A549 (cell line): ENCODE measurements around the gene NCOA3. TPM values are rescaled to one million over a fixed set of nuclear protein-coding genes. Genes with fewer than 3 reads are reported as not detected.

Experiments
- ATAC-seq, 2 experiments: fragments of 200-7000 bp in 1 of 2; fragments of >200 bp in 1 of 2; cut with Nextera tagmentation in 1 of 2; cut with Tn5 transposase in 1 of 2; 3 replicates each; pipeline versions ENCODE4 v1.8.0 to v1.9.1; 2018 to 2020; ENCODE audit warnings: mild to moderate bottlenecking in 1 of 2, moderate library complexity in 1 of 2
- CTCF ChIA-PET: fragments of 300-600 bp; sonication (Branson Sonifier 250); formaldehyde crosslinking; extraction: SDS; loops from one replicate; lab custom pipeline; 2021; ENCODE audit warnings: antibody characterized with exemption, inconsistent platforms; lab: Yijun Ruan, JAX
- POLR2A ChIA-PET: fragments of 350-600 bp; formaldehyde crosslinking; extraction: SDS; loops from one replicate; lab custom pipeline; 2021; ENCODE audit warnings: antibody characterized with exemption, inconsistent platforms; lab: Yijun Ruan, JAX
- DNase-seq, 2 experiments: peaks; one replicate each; pipeline versions ENCODE4 v3.0.0 to v3.0.0-alpha.2; 2011 to 2016; ENCODE audit warnings: low read depth in 1 of 2, low spot score in 1 of 2
- FAIRE-seq: peaks from 2 replicates; lab custom pipeline; 2011; peaks lifted over from hg19 to GRCh38; lab: Jason Lieb, UNC
- H3K27ac ChIP-seq, 2 experiments: fragments of >200 bp; sonication (Bioruptor Twin); formaldehyde crosslinking; 3 replicates each; pipeline ENCODE4 v1.5.1; 2016 to 2017
- H3K4me1 ChIP-seq: fragments of >200 bp; sonication (Bioruptor Twin); formaldehyde crosslinking; 3 replicates; pipeline ENCODE4 v1.6.1; 2016
- H3K4me2 ChIP-seq: fragments of >200 bp; sonication (Bioruptor Twin); formaldehyde crosslinking; 3 replicates; pipeline ENCODE4 v1.6.1; 2016
- H3K4me3 ChIP-seq: fragments of >200 bp; sonication (Bioruptor Twin); formaldehyde crosslinking; 3 replicates; pipeline ENCODE4 v1.5.1; 2016
- H3K9me3 ChIP-seq: fragments of >200 bp; sonication (Bioruptor Twin); formaldehyde crosslinking; 3 replicates; pipeline ENCODE4 v1.6.1; 2016
- BHLHE40 ChIP-seq: IDR thresholded peaks from 2 replicates; pipeline ENCODE4 v1.6.1; 2012; ENCODE audit warnings: low read depth, low read length, inconsistent platforms
- CBX2 ChIP-seq: fragments of 200-600 bp; sonication (generic); IDR thresholded peaks from 2 replicates; pipeline ENCODE4 v1.6.1; 2016; ENCODE audit warnings: low read depth, mild to moderate bottlenecking, borderline replicate concordance
- CBX8 ChIP-seq: fragments of 200-600 bp; sonication (generic); IDR thresholded peaks from 2 replicates; pipeline ENCODE4 v1.6.1; 2016
- EP300 ChIP-seq, 2 experiments: fragments of >200 bp; sonication (Bioruptor Twin); formaldehyde crosslinking; IDR thresholded peaks; 2 replicates in 1 of 2; 3 replicates in 1 of 2; pipeline ENCODE4 v1.6.1; 2016 to 2017
- ESRRA ChIP-seq: fragments of 150-350 bp; IDR thresholded peaks from 2 replicates; pipeline ENCODE4 v1.6.1; 2014; ENCODE audit warnings: mild to moderate bottlenecking, low read length, borderline replicate concordance
- FOXS1 ChIP-seq: fragments of 250-450 bp; sonication (Bioruptor Pico); IDR thresholded peaks from 2 replicates; pipeline ENCODE4 v1.5.0; 2020; ENCODE audit warnings: mild to moderate bottlenecking, moderate library complexity
- HDAC2 ChIP-seq: fragments of 200-600 bp; sonication (generic); IDR thresholded peaks from 2 replicates; pipeline ENCODE4 v1.6.1; 2016
- HOXA7 ChIP-seq: fragments of 250-450 bp; sonication (Bioruptor Pico); IDR thresholded peaks from 2 replicates; pipeline ENCODE4 v1.5.0; 2020; ENCODE audit warnings: mild to moderate bottlenecking, moderate library complexity
- HOXB5 ChIP-seq: fragments of 250-450 bp; sonication (Bioruptor Pico); IDR thresholded peaks from 2 replicates; pipeline ENCODE4 v1.5.0; 2020; ENCODE audit warnings: mild to moderate bottlenecking, moderate library complexity
- KDM5A ChIP-seq: fragments of 200-600 bp; sonication (generic); IDR thresholded peaks from 2 replicates; pipeline ENCODE4 v1.6.1; 2016; ENCODE audit warnings: antibody characterized with exemption, mild to moderate bottlenecking
- MAFK ChIP-seq: fragments of 450-650 bp; IDR thresholded peaks from 2 replicates; pipeline ENCODE4 v1.6.1; 2014; ENCODE audit not compliant: partially characterized antibody
- MAX ChIP-seq: IDR thresholded peaks from 2 replicates; pipeline ENCODE4 v1.6.1; 2012
- MAZ ChIP-seq: fragments of 150-350 bp; IDR thresholded peaks from 2 replicates; pipeline ENCODE4 v1.6.1; 2014; ENCODE audit warnings: antibody characterized with exemption, low read depth, low read length, borderline replicate concordance
- MYC ChIP-seq: IDR thresholded peaks from 2 replicates; pipeline ENCODE4 v1.6.1; 2012; ENCODE audit warnings: mild to moderate bottlenecking, inconsistent platforms, low read length, improper control_type of control experiment, borderline replicate concordance
- NFE2L2 ChIP-seq: fragments of 150-350 bp; conservative IDR thresholded peaks from 2 replicates; pipeline ENCODE4 v1.6.1; 2014; ENCODE audit warnings: low read length
- NPAS2 ChIP-seq: fragments of 250-450 bp; sonication (Bioruptor Pico); IDR thresholded peaks from 2 replicates; pipeline ENCODE4 v1.8.0; 2022; ENCODE audit warnings: mild to moderate bottlenecking, moderate library complexity, borderline replicate concordance
- RAD21 ChIP-seq, 2 experiments: fragments of >200 bp in 1 of 2; sonication (Bioruptor Twin) in 1 of 2; formaldehyde crosslinking in 1 of 2; IDR thresholded peaks in 1 of 2; conservative IDR thresholded peaks in 1 of 2; 2 replicates in 1 of 2; 3 replicates in 1 of 2; pipeline ENCODE4 v1.6.1; 2012 to 2018; ENCODE audit warnings: inconsistent platforms in 1 of 2
- RARB ChIP-seq: fragments of 250-450 bp; sonication (Bioruptor Pico); IDR thresholded peaks from 2 replicates; pipeline ENCODE4 v1.8.0; 2021; ENCODE audit warnings: mild to moderate bottlenecking, moderate library complexity
- RNF2 ChIP-seq: fragments of 200-600 bp; sonication (generic); IDR thresholded peaks from 2 replicates; pipeline ENCODE4 v1.6.1; 2016; ENCODE audit warnings: low read depth, mild to moderate bottlenecking, antibody characterized with exemption, moderate library complexity, borderline replicate concordance
- TFCP2L1 ChIP-seq: fragments of 250-450 bp; sonication (Bioruptor Pico); IDR thresholded peaks from 2 replicates; pipeline ENCODE4 v1.5.0; 2021; ENCODE audit warnings: mild to moderate bottlenecking
- WGBS: methylation state at CpG from one replicate; pipeline ENCODE4 v1.1.6; 2017; ENCODE audit errors: missing lambda C conversion rate; 5-methylcytosine and 5-hydroxymethylcytosine counted together
- polyA plus RNA-seq, 4 experiments: library from polyadenylated mRNA; depleted of rRNA in 3 of 4; stranded (reverse); fragments of >200 nt; fragmentation: RNase III in 1 of 4; extraction: RNeasy Plus Mini Kit Qiagen cat#74134 plus additional on column Dnase treatment in 1 of 4; gene quantifications; 2 replicates in 3 of 4; 3 replicates in 1 of 4; pipeline ENCODE4 v1.2.3, GENCODE V29; 2011 to 2017
- TF ChIP-seq, protein P1 (sequence below): fragments of 150-350 bp; IDR thresholded peaks from 2 replicates; pipeline ENCODE4 v1.6.1; 2014; ENCODE audit warnings: low read depth, mild to moderate bottlenecking, low read length
- TF ChIP-seq, protein P2 (sequence below): fragments of >200 bp; sonication (Bioruptor Twin); formaldehyde crosslinking; IDR thresholded peaks from 2 replicates; pipeline ENCODE4 v1.6.1; 2016

The NCOA3 gene
- polyA plus RNA-seq, 2 of the 4 experiments (the other 2 are of a cell fraction): 42.9 to 136 TPM

DNA sequence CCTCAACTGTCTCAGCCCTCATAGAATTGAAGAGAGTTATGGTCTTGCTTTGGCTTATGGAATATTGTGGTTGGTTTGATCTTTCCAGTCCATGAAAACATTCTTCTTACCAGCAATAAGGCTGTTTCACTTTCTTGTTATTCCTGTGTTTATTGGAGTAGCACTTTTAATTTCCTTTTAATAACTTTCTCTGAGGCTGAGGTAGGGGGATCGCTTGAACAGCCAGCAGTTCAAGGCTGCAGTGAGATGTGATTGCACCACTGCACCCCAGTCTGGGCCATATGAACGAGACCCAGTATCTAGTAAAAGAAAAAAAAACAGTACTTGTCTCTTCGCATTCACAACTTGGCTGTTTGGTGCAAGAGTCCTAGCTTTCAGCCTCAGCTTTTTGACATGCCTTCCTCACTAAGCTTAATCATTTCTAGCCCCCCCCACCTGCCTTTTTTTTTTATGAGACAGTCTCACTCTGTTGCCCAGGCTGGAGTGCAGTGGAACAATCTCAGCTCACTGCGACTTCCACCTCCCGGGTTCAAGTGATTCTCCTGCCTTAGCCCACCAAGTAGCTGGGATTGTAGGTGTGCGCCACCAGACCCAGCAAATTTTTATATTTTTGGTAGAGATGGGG, 70.5 kb downstream of the NCOA3 start:
- no peak overlapping the region for H3K4me2 ChIP-seq
- H3K4me3 ChIP-seq: no peak overlapping the region
- no peak for TF ChIP-seq MAZ
- no peak for TF ChIP-seq KDM5A
- no peak for TF ChIP-seq RARB (CRISPR knock-in tag)
- TF ChIP-seq RAD21 (conservative IDR thresholded peaks at IDR 0.05 in 1 of 2, IDR thresholded peaks at IDR 0.05 in 1 of 2): no peak
- TF ChIP-seq FOXS1: no peak
- no peak for TF ChIP-seq BHLHE40
- TF ChIP-seq HOXA7 (CRISPR knock-in tag): no peak
- no peak for TF ChIP-seq NPAS2 (CRISPR knock-in tag)
- TF ChIP-seq TFCP2L1 (CRISPR knock-in tag): no peak
- no peak for TF ChIP-seq MYC
- no peak for TF ChIP-seq CBX8
- TF ChIP-seq MAFK: no peak
- no peak for TF ChIP-seq EP300 (IDR thresholded peaks at IDR 0.05)
- TF ChIP-seq HDAC2: no peak
- TF ChIP-seq, protein P1, sequence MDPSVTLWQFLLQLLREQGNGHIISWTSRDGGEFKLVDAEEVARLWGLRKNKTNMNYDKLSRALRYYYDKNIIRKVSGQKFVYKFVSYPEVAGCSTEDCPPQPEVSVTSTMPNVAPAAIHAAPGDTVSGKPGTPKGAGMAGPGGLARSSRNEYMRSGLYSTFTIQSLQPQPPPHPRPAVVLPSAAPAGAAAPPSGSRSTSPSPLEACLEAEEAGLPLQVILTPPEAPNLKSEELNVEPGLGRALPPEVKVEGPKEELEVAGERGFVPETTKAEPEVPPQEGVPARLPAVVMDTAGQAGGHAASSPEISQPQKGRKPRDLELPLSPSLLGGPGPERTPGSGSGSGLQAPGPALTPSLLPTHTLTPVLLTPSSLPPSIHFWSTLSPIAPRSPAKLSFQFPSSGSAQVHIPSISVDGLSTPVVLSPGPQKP: no peak
- TF ChIP-seq, protein P2, sequence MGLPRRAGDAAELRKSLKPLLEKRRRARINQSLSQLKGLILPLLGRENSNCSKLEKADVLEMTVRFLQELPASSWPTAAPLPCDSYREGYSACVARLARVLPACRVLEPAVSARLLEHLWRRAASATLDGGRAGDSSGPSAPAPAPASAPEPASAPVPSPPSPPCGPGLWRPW: no peak
- no peak for TF ChIP-seq HOXB5 (CRISPR knock-in tag)
- no peak for TF ChIP-seq NFE2L2
- CTCF ChIA-PET: interaction anchor here (1.1 to 2.5 kb wide), 5 partner anchors 10 to 49 kb away, joined by 3 to 8 read pairs (median 3); no protein-coding TSS in a partner anchor
- no peak for ATAC-seq
- H3K27ac ChIP-seq: peak overlapping the region in 1 of 2 experiments; percentile 80; a peak in 2 of 6 replicates
- 92% methylated on average over 6 of the region's 6 CpGs for WGBS
- FAIRE-seq: no peak
- POLR2A ChIA-PET: no interaction called here
- peaks cover 59% of the 10 kb centered on the region for H3K4me1 ChIP-seq
- peaks cover 7% of the 10 kb centered on the region; the same call in 1 of the 3 replicates for H3K9me3 ChIP-seq
- no peak for DNase-seq

GRCh38 chr20:47573559-47573958, 71.9 kb downstream of the NCOA3 start:
- WGBS: 34% methylated on average over 3 of the region's 3 CpGs
- TF ChIP-seq ESRRA: no peak
- TF ChIP-seq CBX2: no peak
- TF ChIP-seq MAZ: no peak
- no peak for TF ChIP-seq RNF2
- TF ChIP-seq MAX: 0 out of 2 replicates have a peak, but pooled peaks have one; percentile 12
- H3K9me3 ChIP-seq: peaks cover 7% of the 10 kb centered on the region; the same call in 1 of the 3 replicates
- H3K27ac ChIP-seq: peak overlapping the region; percentile 69 to 80
- ChIA-PET POLR2A (no interaction called here), CTCF (interaction anchor here (2.5 kb wide), 1 partner anchor 48 kb away, joined by 8 read pairs; no protein-coding TSS in a partner anchor)
- peaks cover 59% of the 10 kb centered on the region for H3K4me1 ChIP-seq
- DNase-seq: no peak
- no peak overlapping the region for H3K4me3 ChIP-seq
- FAIRE-seq: no peak
- H3K4me2 ChIP-seq: peak overlapping the region; percentile 85
- no peak for ATAC-seq
